T-helper 2 cell treated with Interferon-gamma antibody and Interleukin-4, amounts not matched to agents 5 μg/mL and 100 μg/mL, for 36 hours (primary cell): ENCODE data around the gene GNAI2.
"Not testable (repeated sequence)": the region's sequence is repeated elsewhere in the genome, so short reads cannot be mapped to it uniquely, and the experiment has no call there.

Experiments used
- DNase-seq: peaks from one replicate; pipeline ENCODE4 v3.0.0; 2021; ENCODE audit warnings: low spot score
- H3K27ac Mint-ChIP-seq: one replicate; pipeline ENCODE4 v1.8.0; 2021; ENCODE audit warnings: mild to moderate bottlenecking, mixed read lengths
- H3K27me3 Mint-ChIP-seq: one replicate; pipeline ENCODE4 v1.8.0; 2021; ENCODE audit warnings: low read depth, mixed read lengths
- H3K36me3 Mint-ChIP-seq: one replicate; pipeline ENCODE4 v1.8.0; 2021; ENCODE audit warnings: low read depth, mixed read lengths
- H3K4me1 Mint-ChIP-seq: one replicate; pipeline ENCODE4 v1.8.0; 2021; ENCODE audit warnings: low read depth, mixed read lengths
- H3K4me3 Mint-ChIP-seq: one replicate; pipeline ENCODE4 v1.8.0; 2022; ENCODE audit warnings: mild to moderate bottlenecking, moderate library complexity, mixed read lengths
- H3K9me3 Mint-ChIP-seq: one replicate; pipeline ENCODE4 v1.8.0; 2021; ENCODE audit warnings: mixed read lengths

GNAI2 gene

DNA sequence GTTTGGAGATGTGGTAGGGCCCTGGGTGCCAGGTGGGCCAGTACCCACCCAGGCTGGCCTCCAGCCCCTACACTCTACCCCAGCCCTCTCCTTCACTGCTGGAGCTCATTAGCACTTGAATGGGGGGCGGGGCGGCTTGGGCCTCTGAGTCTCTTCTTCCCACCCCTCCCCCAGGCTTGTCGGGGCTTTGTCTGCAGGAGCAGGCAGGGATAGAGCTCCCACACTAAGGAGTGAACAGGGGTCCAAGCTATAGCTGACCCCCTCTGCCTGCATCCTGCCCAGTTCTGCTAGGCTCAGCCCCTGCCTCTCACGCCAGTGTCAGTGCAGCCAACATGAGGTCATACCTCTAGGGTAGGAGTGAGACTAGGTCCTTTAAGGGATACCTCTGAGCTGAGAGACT, 5.2 kb downstream of the GNAI2 start:
- peak overlapping the region; percentile 82 for H3K4me3 Mint-ChIP-seq
- no peaks in the 10 kb centered on the region for H3K27me3 Mint-ChIP-seq
- peaks cover 58% of the 10 kb centered on the region for H3K4me1 Mint-ChIP-seq
- no peaks in the 10 kb centered on the region for H3K9me3 Mint-ChIP-seq
- no peak for DNase-seq
- H3K27ac Mint-ChIP-seq, result peak overlapping the region; percentile 88
- peaks cover 45% of the 10 kb centered on the region for H3K36me3 Mint-ChIP-seq

DNA sequence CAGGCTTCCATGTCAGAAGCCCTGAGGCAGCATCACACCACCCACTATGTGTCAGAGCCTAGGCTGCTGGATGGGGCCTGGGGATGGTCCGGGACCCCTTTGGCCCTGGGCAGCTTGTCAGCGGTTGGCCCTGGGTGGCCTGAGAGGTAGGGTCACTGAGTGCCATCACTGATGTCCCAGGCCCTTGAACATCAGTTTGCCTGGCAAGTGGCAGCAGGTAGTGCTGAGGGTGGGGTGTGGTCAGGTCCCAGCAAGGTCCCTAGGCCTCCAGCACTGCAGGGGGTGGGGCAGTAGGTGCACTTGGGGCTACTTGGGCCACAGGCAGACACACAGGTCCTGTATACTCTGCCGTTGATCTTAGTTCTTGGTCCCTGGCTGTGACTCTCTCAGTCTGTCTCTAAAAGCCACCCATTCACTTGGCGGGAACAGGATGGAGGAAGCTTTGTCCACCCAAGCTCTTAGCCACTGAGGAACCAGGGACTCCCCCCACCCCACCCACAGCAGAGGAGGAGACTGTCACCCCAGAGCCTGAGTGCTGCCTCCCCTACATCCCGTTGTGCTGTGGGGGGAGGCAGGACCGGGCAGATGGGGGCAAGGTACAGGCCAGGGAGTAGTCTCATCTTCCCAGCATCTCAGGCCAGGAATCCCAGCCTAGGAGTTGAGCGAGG, 5.8 kb downstream of the GNAI2 start:
- Mint-ChIP-seq H3K27me3 (no peaks in the 10 kb centered on the region), H3K27ac (peak overlapping the region; percentile 88), H3K4me1 (peaks cover 65% of the 10 kb centered on the region), H3K4me3 (peak overlapping the region; percentile 82), H3K36me3 (peaks cover 45% of the 10 kb centered on the region), H3K9me3 (no peaks in the 10 kb centered on the region)
- no peak for DNase-seq

DNA sequence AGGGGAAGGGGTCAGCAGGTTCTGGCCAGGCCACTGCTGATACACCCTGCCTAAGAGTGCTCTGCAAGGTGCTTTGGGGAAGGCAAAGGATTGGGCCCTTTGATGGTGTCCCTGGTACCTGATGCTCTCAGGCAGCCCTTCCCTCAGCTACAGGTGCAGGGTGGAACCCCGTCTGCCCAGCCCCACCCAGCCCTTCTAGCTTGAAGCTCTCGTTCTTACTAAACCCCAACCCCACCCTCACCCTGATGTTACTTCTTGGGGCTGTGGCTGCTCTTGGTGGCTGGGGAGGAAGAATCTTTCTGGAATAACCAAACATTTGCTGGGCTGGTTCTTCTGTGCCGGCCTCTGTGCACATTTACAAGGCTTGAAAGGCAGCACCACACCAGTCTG, 6.4 kb downstream of the GNAI2 start:
- H3K4me1 Mint-ChIP-seq, result peaks cover 70% of the 10 kb centered on the region
- peaks cover 43% of the 10 kb centered on the region for H3K36me3 Mint-ChIP-seq
- no peak for DNase-seq
- no peaks in the 10 kb centered on the region for H3K9me3 Mint-ChIP-seq
- peak overlapping the region; percentile 88 for H3K27ac Mint-ChIP-seq
- no peaks in the 10 kb centered on the region for H3K27me3 Mint-ChIP-seq
- H3K4me3 Mint-ChIP-seq, result peak overlapping the region; percentile 82

DNA sequence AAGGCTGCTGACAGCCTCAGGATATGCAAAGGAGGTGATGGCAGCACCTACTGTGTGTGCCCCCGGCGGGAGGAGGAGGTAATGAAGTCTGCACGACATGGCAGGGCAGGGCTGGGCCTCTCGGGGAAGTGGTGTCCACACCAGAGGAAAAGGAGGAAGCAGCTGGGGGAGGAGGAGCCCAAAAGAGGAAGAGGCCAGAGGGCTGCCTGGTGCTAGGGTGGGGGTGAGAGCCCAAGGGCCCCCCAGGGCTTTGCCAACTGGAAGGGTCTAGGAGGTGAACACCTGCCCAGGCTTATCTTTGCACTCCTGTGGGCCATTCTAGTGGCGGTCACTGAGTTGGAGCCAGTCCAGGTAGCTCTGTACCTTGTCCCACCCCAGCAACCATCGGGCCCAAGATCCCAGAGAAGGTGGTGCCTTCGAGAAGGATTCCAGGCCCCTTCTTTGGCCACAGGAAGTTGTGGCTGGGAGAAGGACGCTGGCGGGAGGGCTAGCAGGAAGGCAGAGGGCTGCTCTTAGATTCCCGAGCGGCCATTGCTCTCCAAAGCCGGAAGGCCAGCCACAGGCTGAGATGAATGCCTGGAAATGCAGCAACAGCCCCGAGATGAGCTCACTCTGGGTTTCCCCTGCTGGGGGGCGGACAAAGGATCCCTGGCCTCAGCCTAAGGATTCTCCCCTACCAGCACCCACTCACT, 7.0 kb downstream of the GNAI2 start:
- Mint-ChIP-seq H3K4me1 (peaks cover 70% of the 10 kb centered on the region), H3K27ac (peak overlapping the region; percentile 88), H3K27me3 (no peaks in the 10 kb centered on the region), H3K9me3 (no peaks in the 10 kb centered on the region), H3K36me3 (peaks cover 39% of the 10 kb centered on the region), H3K4me3 (peak overlapping the region; percentile 82)
- DNase-seq, result peak; percentile 40

DNA sequence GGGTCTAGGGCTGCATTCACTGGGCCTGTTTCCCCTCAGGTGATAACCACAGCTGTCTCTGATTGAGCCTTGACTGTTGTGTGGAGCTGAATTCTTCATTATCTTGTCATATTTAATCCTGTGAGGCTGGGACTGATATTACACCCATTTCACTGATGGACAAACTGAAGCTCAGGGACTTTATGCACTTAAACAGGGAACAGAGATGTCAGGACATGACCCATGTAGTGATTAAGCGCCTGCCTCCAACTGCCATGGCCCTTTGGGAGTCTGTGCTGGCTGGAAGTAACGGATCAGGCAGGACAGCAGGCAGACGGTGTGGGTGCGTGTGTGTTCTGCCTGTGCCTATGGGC, 7.5 kb downstream of the GNAI2 start:
- Mint-ChIP-seq H3K4me1 (peaks cover 69% of the 10 kb centered on the region), H3K9me3 (no peaks in the 10 kb centered on the region), H3K27me3 (no peaks in the 10 kb centered on the region), H3K4me3 (no peak overlapping the region), H3K36me3 (peaks cover 37% of the 10 kb centered on the region), H3K27ac (peak overlapping the region; percentile 80)
- DNase-seq, result no peak

DNA sequence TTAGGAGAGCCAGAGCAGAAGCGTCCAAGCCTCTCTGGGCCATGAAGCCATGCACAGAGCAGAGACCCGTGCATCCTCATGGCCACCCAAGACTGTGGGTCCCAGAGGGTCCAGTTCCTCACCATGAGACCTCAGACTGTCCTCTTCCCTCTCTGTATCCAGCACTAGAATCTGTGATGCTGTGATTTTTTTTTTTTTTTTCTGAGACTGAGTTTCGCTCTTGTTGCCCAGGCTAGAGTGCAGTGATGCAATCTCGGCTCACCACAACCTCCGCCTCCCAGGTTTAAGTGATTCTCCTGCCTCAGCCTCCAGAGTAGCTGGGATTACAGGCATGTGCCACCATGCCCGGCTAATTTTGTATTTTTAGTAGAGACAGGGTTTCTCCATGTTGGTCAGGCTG, 8.8 kb downstream of the GNAI2 start:
- H3K9me3 Mint-ChIP-seq, H3K27me3 Mint-ChIP-seq, DNase-seq: not testable (repeated sequence)
- Mint-ChIP-seq H3K4me1 (peaks cover 60% of the 10 kb centered on the region), H3K4me3 (peak overlapping the region; percentile 82), H3K27ac (peak overlapping the region; percentile 75), H3K36me3 (peaks cover 25% of the 10 kb centered on the region)

DNA sequence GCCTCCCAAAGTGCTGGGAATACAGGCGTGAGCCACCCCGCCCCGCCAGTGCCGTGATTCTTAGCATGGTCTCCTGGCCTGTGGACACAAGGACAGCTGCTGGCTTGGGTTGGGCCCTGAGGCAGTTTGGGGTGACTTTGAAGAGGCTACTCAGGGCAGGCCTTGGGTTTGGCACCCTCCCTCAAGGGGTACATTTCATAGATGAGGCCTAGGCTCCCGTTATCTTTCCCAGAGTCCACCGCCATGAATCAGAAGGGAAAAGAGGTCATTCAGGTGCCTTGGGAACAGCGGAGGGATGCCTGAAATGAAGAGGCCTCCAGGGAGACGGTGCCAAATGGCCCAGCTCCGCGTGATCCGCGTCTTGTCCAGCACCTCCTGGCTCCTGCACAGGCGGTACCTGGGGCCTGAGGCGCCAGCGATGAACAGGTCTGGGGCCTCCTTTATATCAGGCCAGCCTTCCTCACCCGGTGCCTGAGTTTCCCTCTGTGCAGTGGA, 9.3 kb downstream of the GNAI2 start:
- H3K36me3 Mint-ChIP-seq, result peaks cover 25% of the 10 kb centered on the region
- H3K4me1 Mint-ChIP-seq, result peaks cover 59% of the 10 kb centered on the region
- no peaks in the 10 kb centered on the region for H3K27me3 Mint-ChIP-seq
- H3K27ac Mint-ChIP-seq, result peak overlapping the region; percentile 75
- peak overlapping the region; percentile 82 for H3K4me3 Mint-ChIP-seq
- H3K9me3 Mint-ChIP-seq, result no peaks in the 10 kb centered on the region
- no peak for DNase-seq

DNA sequence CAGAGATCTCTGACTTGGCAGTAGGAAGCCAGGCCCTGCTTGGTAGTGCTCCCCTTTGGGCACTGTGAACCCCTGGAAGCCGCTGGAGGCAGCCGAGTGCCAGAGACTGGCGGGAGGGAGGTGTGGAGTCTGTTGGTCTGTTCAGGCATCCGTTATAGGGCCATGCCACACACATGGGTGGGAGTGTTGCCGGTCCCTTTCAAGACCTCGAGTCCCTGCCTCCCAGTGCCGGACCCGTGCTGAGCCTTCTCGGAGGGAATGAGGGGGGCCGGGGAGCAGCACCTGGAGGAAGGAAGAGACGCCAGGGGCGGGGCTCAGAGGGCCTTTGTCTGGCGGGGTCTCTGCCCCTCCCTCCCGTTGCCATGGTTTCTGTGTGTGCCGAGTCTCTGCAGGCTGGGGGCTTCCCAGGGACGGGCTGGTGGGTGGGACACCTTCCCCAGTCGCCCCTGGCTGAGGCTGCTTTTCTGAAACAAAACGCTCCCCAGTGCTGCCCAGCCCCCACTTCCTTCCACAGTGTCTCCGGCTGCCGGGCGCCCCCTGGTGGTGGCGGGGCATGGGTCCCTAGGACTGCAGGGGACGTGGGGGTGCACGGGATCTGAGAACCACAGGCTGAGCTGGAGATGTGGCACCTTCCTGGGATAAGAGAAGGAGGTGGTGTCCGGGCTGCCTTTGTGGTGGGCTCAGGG, 10.0 kb downstream of the GNAI2 start:
- Mint-ChIP-seq H3K4me1 (peaks cover 60% of the 10 kb centered on the region), H3K27ac (peak overlapping the region; percentile 93), H3K27me3 (no peaks in the 10 kb centered on the region), H3K36me3 (peaks cover 26% of the 10 kb centered on the region), H3K4me3 (peak overlapping the region; percentile 82), H3K9me3 (no peaks in the 10 kb centered on the region)
- peak; percentile 90 for DNase-seq

DNA sequence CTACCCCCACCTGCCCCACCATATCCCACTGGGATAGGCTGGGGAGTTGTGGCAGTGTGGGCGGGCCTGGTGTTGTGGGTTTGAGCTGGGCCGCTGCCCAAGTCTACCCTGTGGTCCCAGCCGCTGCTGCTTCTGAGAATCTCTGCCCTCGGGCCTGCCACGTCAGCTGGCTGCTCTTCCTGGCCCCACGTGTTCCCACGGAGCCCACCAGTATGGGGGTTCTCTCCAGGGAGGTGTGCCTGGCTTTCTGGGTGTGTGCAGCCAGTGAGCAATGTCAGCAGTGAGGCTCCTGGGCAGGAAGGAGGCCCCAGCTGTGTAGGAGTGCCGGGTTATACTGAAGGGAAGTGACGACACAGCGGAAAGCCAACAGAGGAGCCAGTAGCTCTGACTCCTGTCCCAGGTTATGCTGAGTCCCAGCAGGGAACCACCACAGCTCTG, 10.5 kb downstream of the GNAI2 start:
- H3K4me1 Mint-ChIP-seq, result peaks cover 60% of the 10 kb centered on the region
- peak overlapping the region; percentile 93 for H3K27ac Mint-ChIP-seq
- peaks cover 27% of the 10 kb centered on the region for H3K36me3 Mint-ChIP-seq
- peak overlapping the region; percentile 82 for H3K4me3 Mint-ChIP-seq
- no peaks in the 10 kb centered on the region for H3K27me3 Mint-ChIP-seq
- DNase-seq, result peak; percentile 91
- no peaks in the 10 kb centered on the region for H3K9me3 Mint-ChIP-seq

DNA sequence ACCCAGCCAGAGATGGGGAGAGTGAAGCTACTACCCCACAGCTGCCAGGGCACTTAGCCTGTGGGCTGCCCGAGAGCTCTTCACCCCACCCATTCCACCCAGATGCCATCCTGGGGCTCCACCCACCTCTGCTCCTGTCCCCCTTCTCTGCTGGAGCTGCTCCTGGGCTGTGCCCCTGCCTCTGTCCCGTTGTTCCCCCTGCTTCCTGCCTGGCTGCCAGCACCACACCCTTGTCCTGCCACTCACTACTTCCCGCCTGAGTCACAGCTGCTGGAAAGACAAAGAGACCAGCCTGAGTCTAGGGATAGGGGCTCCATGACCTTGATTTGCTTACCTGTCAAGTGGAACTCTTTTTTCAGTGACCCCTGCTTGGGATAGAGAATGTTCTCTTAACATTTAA, 12.4 kb downstream of the GNAI2 start:
- Mint-ChIP-seq H3K4me3 (peak overlapping the region; percentile 32), H3K9me3 (no peaks in the 10 kb centered on the region), H3K27ac (peak overlapping the region; percentile 85), H3K36me3 (peaks cover 24% of the 10 kb centered on the region), H3K27me3 (no peaks in the 10 kb centered on the region), H3K4me1 (peaks cover 46% of the 10 kb centered on the region)
- DNase-seq, result no peak

DNA sequence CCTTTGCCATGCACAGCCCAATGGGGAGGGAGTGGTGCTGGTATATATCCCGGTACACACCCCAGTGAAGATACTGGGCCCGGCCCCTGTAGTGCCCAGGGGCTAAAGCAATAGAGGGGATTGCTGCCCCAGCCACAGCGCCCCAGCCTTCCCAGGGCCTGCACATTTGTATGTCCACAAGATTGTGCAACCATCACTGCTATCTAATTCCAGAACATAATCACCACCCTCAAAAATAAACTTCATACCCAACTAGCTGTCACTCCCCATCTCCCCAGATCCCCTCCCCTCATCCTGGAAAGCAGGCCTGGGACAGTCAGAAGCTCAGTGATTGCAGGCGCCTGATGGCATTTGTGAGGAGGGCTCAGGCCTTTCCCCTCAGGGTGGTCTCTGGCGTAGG, 13.5 kb downstream of the GNAI2 start:
- peaks cover 31% of the 10 kb centered on the region for H3K36me3 Mint-ChIP-seq
- DNase-seq, result no peak
- H3K27ac Mint-ChIP-seq, result no peak overlapping the region
- peaks cover 39% of the 10 kb centered on the region for H3K4me1 Mint-ChIP-seq
- no peaks in the 10 kb centered on the region for H3K9me3 Mint-ChIP-seq
- H3K27me3 Mint-ChIP-seq, result no peaks in the 10 kb centered on the region
- no peak overlapping the region for H3K4me3 Mint-ChIP-seq

DNA sequence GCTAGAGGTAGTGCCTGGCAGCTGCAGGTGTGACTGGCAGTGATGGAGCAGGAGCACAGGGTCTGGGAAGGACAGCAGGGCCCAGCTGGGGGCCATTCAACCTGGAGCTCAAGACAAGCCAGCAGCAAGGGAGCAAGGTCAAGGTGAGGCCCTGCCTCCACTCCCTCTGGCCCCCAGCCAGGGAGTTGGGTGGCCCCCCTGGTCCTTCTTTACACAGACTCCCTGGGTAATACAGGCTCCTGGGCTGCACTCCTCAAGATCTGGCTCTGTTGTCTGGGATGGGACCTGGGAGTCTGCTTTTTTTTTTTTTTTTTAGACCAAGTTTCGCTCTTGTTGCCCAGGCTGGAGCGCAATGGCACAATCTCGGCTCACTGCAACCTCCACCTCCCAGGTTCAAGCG, 14.5 kb downstream of the GNAI2 start:
- no peaks in the 10 kb centered on the region for H3K9me3 Mint-ChIP-seq
- H3K27me3 Mint-ChIP-seq, result no peaks in the 10 kb centered on the region
- peaks cover 34% of the 10 kb centered on the region for H3K36me3 Mint-ChIP-seq
- no peak overlapping the region for H3K27ac Mint-ChIP-seq
- no peak overlapping the region for H3K4me3 Mint-ChIP-seq
- no peak for DNase-seq
- H3K4me1 Mint-ChIP-seq, result peaks cover 31% of the 10 kb centered on the region

DNA sequence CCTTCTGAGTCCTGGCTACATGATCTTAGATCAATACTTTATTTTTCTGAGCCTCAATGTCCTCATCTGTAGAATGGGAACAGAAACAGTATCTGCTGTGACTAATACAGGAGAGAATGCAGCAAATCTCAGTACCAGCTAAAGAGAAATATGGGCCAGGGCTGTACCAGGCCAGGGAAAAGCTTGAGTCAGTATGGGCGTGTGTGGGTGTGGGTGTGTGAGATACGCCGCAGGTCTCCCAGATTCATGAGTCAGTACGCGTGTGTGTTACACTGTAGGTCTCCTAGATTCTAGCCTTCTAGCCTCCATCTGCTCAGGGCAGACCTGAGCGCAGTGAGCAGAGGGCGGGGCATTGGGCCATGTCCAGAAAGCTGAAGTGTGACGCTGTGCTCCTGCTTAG, 15.2 kb downstream of the GNAI2 start:
- Mint-ChIP-seq H3K27me3 (no peaks in the 10 kb centered on the region), H3K27ac (peak overlapping the region; percentile 36), H3K4me1 (peaks cover 25% of the 10 kb centered on the region), H3K36me3 (peaks cover 34% of the 10 kb centered on the region), H3K4me3 (no peak overlapping the region), H3K9me3 (no peaks in the 10 kb centered on the region)
- peak; percentile 63 for DNase-seq

DNA sequence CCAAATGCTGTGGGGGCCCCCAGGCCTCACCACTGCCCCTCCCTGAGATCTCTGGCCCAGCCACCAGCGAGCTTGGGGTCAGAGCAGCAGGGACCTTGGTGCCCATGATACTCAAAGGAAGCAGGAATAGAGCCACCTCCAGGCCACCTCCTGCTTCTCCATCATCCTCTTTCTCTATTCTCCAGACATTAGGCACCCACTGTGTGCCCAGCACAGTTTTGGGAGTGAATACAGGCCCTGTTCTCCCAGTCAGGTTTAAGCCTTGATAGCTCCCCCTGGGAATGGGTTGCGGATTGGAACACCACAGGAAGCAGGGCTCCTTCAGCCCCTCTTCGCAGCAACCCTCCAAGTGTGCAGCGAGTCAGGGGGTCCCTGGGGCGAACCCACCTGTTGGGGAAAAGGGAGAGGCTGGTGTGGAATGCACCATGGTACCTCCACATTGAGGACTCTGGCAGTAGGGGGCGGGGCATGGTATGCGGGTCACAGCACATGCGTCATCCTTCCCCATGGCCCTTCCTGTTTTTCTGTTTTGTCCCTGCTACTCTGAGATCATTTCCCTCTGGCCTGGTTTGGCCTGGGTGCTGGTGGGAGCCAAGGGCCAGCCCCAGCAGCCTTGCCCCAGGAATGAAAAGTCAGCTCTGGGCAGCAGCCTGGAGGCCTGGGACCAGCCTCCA, 18.7 kb downstream of the GNAI2 start:
- Mint-ChIP-seq H3K27ac (no peak overlapping the region), H3K4me3 (no peak overlapping the region), H3K4me1 (peaks cover 13% of the 10 kb centered on the region), H3K9me3 (no peaks in the 10 kb centered on the region), H3K36me3 (peaks cover 51% of the 10 kb centered on the region), H3K27me3 (no peaks in the 10 kb centered on the region)
- no peak for DNase-seq
